Lower leg skin (tissue), 3 donors: Measurements from ENCODE around the gene ABHD12.

Experiments used
- CTCF ChIP-seq, 3 donors: fragments of 450-650 bp; IDR thresholded peaks; one replicate each; pipeline ENCODE4 v1.5.1; 2016; ENCODE audit warnings: antibody characterized with exemption in 3 of 3, mild to moderate bottlenecking in 3 of 3, moderate library complexity in 2 of 3
- POLR2A ChIP-seq, 2 donors: fragments of 450-650 bp; IDR thresholded peaks; one replicate each; pipeline ENCODE4 v1.6.1; 2016 to 2017; ENCODE audit warnings: antibody characterized with exemption in 2 of 2, mild to moderate bottlenecking in 1 of 2, moderate library complexity in 1 of 2

- TF ChIP-seq CTCF (IDR thresholded peaks at IDR 0.05): no peak
- no peak for TF ChIP-seq POLR2A (IDR thresholded peaks at IDR 0.05)
Observed at GRCh38 chr20:25372584-25373336, 17.9 kb downstream of the ABHD12 start.
